Left ventricle myocardium inferior (tissue), 1 donor: ENCODE results near the gene TSLP. TPM values are rescaled to one million over a fixed set of nuclear protein-coding genes. Genes with fewer than 3 reads are reported as not detected.

Experiments used
- DNase-seq: peaks from one replicate; pipeline ENCODE4 v3.0.0-alpha.2; 2020
- H3K27ac ChIP-seq: fragments of 200-600 bp; replicated peaks from 2 replicates; pipeline ENCODE4 v1.8.0; 2021
- H3K27me3 ChIP-seq: fragments of 200-600 bp; 2 replicates; pipeline ENCODE4 v1.8.0; 2021; ENCODE audit warnings: low read depth
- H3K36me3 ChIP-seq: fragments of 200-600 bp; 2 replicates; pipeline ENCODE4 v1.8.0; 2021
- H3K4me1 ChIP-seq: fragments of 200-600 bp; 2 replicates; pipeline ENCODE4 v1.8.0; 2021
- H3K4me3 ChIP-seq: fragments of 200-600 bp; 2 replicates; pipeline ENCODE4 v1.8.0; 2021; ENCODE audit warnings: mild to moderate bottlenecking, moderate library complexity
- H3K9me3 ChIP-seq: fragments of 200-600 bp; replicated peaks from 2 replicates; pipeline ENCODE4 v1.8.0; 2021
- CTCF ChIP-seq: fragments of 200-600 bp; IDR thresholded peaks from 2 replicates; pipeline ENCODE4 v1.8.0; 2021; ENCODE audit warnings: antibody characterized with exemption, mild to moderate bottlenecking, borderline replicate concordance
- intact Hi-C: fragments of 100-400 bp; cut with micrococcal nuclease; formaldehyde crosslinking; loops from one replicate; pipeline ENCODE4 v1.11.0; 2022
- total RNA-seq: library from RNA; stranded (reverse); fragmentation: NEBNext Ultra II Directional; extraction: Animal tissue kit (Norgen Biotek cat#: 25700); gene quantifications from one replicate; pipeline ENCODE4 v1.2.1, GENCODE V29; 2021
- donor health status: DM: no; HTN: yes; CAD: no; lungs with severe emphysema.

TSLP gene
- total RNA-seq, 1 donor from 2014 or later, result 5.3 TPM

DNA sequence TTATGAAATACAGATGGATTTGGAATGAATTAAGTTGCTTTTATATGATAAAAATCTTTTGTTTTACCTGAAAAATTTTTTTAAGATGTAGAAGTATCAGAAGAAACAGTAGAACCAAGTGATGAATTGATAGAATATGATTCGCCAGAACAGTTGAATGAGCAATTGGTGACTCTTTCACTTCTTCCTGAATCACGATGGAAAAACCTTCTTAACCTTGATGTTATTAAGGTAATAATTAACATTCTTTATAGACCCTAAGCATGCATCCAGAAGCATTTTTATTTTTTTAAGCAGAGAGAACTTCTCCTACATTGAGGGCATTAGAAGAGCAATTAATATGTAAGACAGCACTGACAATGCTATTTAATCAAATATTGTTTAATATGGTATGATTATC is 49.4 kb downstream of the TSLP start:
- no peaks in the 10 kb centered on the region for H3K4me1 ChIP-seq
- no peaks in the 10 kb centered on the region for H3K9me3 ChIP-seq
- no peak for DNase-seq
- H3K4me3 ChIP-seq, result no peak overlapping the region
- H3K36me3 ChIP-seq, result peaks cover 96% of the 10 kb centered on the region
- H3K27me3 ChIP-seq, result no peaks in the 10 kb centered on the region
- H3K27ac ChIP-seq, result no peak overlapping the region
- intact Hi-C loops, result no loop called here
- TF ChIP-seq CTCF, result no peak

GRCh38 chr5:111121926-111122325 is 50.4 kb downstream of the TSLP start:
- Histone ChIP-seq H3K27ac (no peak overlapping the region), H3K36me3 (peaks cover 97% of the 10 kb centered on the region), H3K9me3 (no peaks in the 10 kb centered on the region), H3K4me1 (no peaks in the 10 kb centered on the region), H3K27me3 (no peaks in the 10 kb centered on the region), H3K4me3 (no peak overlapping the region)
- intact Hi-C loops, result no loop called here
- DNase-seq, result no peak
- TF ChIP-seq CTCF, result no peak

- Histone ChIP-seq H3K36me3 (peaks cover 97% of the 10 kb centered on the region), H3K27me3 (no peaks in the 10 kb centered on the region), H3K27ac (no peak overlapping the region), H3K4me1 (no peaks in the 10 kb centered on the region), H3K9me3 (no peaks in the 10 kb centered on the region), H3K4me3 (no peak overlapping the region)
- TF ChIP-seq CTCF, result no peak
- intact Hi-C loops, result no loop called here
- no peak for DNase-seq
These were observed 50.9 kb downstream of the TSLP start for GRCh38 chr5:111122398-111122797.

GRCh38 chr5:111124793-111125192 is 53.3 kb downstream of the TSLP start:
- Histone ChIP-seq H3K9me3 (no peaks in the 10 kb centered on the region), H3K36me3 (peaks cover 85% of the 10 kb centered on the region), H3K4me1 (no peaks in the 10 kb centered on the region), H3K27me3 (no peaks in the 10 kb centered on the region), H3K4me3 (no peak overlapping the region), H3K27ac (no peak overlapping the region)
- no peak for TF ChIP-seq CTCF
- intact Hi-C loops, result no loop called here
- DNase-seq, result no peak

DNA sequence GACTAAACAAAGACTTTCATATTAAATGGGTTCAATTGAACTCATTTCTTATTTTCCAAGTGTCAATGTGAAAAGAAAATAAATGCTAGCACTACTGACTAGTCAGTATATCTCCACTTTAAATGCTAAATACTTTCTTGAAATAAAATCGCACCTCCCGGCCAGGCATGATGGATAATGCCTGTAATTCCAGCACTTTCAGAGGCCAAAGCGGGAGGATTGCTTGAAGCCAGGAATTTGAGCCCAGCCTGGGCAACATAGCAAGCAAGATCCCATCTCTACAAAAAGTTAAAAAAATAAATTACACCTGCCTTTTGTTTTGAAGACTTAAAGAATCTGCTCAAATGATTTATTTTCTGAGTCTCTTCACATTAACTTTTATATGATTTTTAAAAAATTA is 55.4 kb downstream of the TSLP start:
- no peak for TF ChIP-seq CTCF
- Histone ChIP-seq H3K4me3 (no peak overlapping the region), H3K36me3 (peaks cover 64% of the 10 kb centered on the region), H3K9me3 (no peaks in the 10 kb centered on the region), H3K27ac (peak overlapping the region; percentile 21), H3K27me3 (no peaks in the 10 kb centered on the region), H3K4me1 (peaks cover 4% of the 10 kb centered on the region)
- DNase-seq, result no peak
- intact Hi-C loops, result no loop called here

Other genes starting within 250 kb of the TSLP start
- 11.8 TPM for gene WDR36, start 20.6 kb downstream of the TSLP start, total RNA-seq
- 0.36 TPM for gene CAMK4, start 152.7 kb downstream of the TSLP start, total RNA-seq